ENCODE data around the gene GATAD2A.
"Not testable (repeated sequence)": the region's sequence is repeated elsewhere in the genome, so short reads cannot be mapped to it uniquely, and the experiment has no call there.

Gene GATAD2A

DNA sequence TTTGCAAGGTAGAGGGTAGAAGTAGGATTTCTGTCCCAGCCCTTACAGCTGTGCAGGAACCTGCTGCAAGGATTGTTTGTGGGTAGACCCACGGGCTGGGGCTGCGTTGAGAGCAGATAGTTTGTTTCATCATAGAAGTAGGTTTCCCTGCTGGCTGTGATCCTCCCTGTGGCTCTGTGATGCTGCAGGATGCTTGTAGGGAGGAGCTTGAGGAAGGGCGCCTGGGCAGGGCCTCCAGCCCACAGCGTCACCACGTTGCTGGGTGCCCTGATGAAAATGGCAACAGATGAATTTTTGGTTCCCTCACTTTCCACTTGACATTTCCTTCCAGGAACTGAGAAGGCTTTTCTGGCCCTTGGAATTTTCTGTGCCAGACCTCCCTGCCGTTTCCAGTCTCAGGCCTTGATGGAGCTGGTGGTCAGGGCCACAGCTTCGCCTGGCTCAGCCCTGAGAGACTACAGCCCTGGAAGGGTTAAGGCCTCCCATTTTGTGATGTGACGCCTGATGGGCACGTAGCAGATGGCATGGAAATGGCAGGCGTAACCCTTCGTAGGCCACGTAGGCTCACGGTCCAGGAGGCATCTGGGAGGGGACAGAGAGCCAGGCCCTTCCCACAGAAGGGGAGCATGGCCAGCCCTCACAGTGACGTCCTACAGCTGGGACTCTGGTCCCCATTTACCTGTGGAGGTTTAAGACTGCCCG lies 42.2 kb downstream of the GATAD2A start:
- peak; percentile 24 for DNase-seq

DNA sequence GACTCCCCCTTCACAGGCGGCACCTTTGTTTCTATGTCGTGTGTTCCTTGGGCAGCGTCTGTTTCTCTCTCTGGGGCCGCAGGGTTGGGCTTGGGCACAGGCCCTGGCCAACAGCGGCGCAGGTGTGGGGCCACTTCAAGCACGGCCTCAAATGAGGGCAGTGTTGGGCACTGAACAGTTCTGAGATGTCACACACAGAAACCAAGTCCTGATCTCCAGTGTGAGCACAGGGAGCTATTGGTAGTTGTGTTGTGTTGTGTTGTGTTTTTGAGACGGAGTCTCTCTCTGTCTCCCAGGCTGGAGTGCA lies 42.7 kb downstream of the GATAD2A start:
- DNase-seq = no peak

DNA sequence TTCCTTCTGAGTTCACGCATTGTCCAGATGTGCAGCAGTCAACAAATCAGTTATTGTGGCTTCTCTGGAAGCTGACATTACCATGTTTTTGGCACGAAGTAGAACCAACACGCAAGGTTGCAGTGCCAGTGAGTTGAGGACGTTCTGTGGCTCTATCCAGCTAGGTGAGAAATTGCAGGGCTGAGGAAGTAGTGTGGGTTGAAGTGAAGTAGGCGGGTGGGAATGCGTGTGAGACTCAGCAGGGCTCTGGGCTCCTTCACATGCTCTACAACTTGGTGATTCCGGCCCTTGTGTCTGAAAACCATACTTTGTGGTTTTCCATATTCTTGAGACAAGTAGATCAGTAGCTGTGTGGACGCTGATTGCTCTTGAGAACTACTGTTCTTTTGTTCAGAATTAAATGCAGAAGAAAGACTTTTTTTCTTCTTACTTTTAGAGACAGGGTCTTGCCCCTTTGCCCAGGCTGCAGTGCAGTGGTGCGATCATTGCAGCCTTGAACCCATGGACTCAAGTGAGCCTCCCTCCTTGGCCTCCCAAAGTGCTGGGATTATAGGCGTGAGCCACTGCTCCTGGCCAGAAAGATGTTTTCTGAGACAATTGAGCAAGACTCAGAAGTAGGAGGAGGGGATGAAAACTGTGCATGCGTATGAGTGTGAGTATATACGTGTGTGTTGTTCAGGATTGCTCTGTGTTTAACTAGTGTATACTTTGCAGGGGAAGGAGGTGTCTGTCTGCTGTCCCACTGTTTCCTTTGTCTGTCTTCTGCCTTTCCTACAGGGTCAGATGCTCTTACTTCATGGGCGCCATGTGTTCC lies 46.2 kb downstream of the GATAD2A start:
- peak; percentile 51 for DNase-seq

DNA sequence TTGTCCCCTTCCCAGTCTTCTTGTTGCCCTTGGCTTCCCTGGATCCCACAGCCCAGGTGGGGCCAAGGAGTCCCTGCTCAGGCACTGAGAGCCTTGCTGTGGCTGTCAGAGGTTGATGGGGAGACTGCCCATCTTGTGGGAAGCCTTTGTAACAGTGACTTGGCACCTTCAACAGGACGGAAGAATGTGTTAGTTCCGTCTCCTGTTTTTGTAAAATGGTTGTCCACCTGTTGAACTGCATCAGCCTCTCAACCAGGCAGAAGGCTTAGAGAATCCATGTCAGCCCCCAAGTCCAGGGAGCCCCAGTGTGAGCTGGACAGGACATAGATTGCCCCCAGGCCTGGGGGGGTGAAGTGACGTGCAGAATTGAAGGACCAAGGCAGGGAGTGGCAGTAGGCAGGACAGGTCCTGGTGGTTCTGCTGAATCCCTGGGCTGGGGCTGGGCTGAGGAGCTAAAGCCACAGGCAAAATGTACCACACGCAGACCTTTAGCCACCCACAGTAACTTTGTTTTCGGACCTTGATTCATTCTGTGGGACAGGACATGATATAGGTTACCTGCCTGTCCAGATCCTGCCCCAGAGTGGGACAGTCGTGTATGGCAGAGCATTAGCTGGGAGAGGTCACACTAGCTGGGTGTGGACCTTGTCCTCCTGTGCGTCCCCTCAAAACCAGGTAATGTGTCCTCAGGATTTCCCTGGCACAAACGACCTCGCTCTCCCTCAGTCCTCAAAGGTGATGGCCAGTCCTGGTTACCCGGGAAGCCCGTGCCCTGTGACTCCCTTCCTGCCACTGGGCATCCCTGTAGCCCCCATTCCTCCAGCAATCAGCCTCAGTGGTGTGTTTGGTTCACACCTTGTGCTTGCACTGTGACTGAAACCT lies 47.0 kb downstream of the GATAD2A start:
- DNase-seq = no peak

DNA sequence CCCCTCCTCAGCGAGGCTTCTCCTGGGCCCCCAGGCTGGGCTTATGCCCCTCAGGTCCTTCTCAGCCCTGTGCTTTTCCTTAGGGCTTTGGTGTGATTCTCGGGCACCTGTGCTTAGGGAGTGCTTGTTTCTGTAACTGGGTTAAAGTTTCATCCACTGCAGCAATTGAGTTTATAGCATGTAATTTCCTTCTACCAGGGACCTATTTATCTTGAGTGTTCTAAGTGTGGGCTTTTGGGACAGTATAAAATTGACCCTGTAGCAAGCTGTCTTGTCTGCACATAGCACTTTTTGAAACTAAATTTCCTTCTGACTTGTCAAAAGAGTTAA lies 47.6 kb downstream of the GATAD2A start:
- no peak for DNase-seq

DNA sequence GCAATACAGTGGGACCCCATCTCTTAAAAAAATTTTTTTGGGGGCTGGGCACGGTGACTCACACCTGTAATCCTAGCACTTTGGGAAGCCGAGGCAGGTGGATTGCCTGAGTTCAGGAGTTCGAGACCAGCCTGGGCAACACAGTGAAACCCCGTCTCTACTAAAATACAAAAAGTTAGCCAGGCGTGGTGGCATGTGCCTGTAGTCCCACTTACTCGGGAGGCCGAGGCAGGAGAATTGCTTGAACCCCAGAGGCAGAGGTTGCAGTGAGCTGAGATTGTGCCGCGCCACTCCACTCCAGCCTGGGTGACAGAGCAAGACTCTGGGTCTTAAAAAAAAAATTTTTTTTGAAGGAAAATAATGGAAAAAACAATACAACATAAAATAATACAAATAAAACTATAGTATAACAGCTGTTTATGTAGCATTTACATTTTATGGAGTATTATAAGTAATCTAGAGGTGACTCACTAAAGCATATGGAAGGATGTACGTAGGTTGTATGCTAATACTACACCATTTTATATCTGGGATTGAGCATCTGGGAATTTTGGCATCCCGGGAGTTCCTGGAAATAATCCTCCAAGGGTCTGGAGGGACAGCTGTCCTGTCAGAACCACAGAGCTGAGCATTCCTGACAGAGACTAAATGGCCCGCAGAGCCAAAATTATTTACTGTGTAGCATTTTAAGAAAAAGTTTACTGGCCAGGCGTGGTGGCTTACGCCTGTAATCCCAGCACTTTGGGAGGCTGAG lies 49.9 kb downstream of the GATAD2A start:
- not testable (repeated sequence) for DNase-seq

DNA sequence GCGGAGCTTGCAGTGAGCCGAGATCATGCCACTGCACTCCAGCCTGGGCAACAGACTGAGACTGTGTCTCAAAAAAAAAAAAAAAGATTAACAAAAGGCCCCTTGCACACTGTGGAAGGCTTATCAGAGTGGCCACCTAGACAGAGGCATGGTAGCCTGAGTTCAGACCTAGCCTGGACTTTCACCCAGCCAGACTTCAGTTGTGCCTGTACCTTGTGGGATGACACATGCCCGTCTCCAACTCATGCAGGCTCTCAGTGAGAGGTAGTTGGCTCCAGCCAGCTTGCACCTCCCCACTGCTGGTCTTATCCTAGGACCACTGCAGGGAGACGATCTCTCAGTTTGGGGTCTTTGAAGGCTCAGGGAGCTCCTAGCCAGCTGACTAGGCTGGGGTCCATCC lies 52.2 kb downstream of the GATAD2A start:
- no peak for DNase-seq

DNA sequence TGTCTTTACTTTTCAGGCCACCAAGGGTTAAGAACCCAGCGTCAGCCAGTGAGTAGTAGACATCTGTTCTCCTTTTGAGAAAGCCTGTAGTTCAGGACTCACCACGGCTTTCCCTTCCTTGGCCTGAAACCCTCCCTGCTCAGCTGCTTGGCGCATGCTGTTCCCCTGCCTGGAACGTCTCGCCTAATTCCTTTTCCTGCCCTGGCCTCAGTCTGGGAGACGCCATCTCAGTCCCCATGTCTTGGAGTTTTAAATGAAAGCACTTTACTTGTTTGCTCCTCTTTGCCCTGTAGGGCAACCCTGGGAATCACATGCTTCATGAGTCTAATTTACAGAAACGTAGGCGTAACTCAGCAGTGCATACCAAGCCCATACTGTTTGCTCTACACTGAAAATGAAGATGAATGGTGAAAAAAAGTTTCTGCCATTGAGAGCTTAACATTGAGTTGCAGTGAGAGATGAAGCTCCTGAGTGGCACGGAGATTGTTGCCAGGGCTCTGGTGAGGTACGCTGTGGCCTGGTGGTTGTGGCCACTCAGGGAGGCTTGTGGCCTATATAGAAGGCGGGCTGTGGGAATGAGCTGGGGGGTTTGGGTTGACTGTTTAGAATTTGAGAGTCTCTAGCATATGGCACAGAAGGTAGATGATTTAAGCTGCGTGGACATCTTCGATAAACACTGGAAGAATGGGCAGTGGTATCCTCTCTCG lies 52.8 kb downstream of the GATAD2A start:
- no peak for DNase-seq

DNA sequence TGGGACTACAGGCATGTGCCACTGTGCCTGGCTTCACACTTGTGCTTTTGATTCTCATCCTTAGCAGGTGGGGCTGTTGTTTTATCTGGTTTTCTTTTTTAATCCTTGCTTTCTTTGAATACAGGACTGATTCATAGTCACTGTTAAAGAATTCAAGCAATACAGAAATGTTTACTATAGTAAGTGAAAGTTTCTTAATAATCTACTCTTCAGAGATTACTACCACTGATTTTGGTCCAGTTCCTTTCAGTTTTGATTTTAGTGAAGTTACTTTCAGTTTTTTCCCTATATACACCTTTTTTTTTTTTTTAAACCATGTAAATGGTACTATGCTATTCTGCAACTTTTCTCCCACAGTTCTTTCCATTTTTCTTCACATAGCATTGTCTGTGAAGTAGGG lies 53.6 kb downstream of the GATAD2A start:
- no peak for DNase-seq

DNA sequence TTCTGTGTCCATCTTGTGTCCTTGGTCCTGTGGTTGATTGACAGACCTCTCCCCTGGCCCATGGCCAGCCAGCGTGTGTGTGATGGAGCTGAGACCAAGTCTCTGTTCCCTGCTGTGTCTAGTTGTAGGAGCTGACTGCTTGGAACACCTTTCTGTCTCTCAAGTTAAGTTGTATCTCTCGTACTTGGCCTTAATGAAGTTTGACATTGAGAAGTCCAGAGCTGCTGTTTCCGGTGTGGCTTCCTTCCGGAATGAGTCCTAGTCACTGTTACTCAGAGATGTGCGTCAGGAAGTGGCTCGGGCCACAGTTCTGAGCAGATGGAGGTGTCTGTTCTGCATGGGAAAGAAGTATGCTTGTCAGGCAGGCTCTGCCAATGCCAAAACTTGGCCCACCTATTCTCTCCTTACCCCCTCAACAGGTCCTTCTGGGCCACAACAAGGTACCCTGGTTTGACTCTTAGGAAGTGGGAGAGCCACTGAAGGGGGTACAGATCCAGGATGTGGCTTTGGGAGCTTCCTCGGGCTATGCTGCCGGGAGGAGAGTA lies 54.3 kb downstream of the GATAD2A start:
- DNase-seq = peak; percentile 66

DNA sequence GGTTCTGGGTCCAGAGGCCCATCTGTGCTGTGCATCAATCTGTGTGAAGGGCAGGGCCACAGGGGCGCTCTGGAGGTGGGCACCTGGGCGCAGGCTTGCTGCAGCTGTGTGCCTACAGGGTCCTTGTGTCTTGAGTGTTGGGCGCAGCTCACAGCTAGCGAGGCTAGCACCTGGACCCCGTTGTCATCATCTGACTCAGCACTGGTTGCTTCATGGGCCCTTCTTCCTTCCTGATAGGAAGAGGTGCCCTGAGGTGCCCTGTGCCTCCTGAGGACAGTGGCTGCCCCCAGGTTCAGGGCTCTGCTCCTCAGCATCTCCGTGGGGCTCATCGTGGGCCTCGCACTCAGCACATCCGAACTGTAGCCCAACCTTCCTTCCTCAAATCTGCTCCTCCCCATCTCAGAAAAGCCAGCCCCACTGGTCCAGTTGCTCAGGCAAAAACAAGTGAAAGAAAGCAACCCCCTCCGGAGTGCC lies 54.8 kb downstream of the GATAD2A start:
- peak; percentile 25 for DNase-seq

DNA sequence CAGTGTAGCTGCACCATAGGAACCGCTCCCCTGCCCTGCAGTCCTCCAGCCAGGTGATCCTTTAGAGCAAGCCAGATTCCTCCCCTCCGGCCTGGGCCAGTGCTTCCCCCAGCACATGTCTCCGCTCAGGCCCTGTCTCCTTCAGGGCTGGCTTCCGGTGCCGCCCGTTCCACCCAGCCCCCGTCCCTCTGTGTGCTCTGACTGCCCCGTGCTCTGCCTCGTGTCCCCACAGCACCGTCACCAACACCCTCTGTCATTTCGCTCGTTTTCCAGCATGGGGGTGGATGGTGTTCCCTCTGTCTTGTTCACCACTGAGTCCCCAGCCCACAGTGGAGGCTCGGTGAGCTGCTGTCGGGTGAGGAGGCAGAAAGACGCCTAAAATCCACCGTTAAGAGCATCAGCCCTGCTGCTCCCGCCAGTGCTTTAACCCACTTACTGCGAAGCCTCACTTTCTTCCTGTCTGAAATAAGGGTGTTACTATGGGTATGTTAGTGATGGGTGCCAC lies 55.3 kb downstream of the GATAD2A start:
- DNase-seq = peak; percentile 63

DNA sequence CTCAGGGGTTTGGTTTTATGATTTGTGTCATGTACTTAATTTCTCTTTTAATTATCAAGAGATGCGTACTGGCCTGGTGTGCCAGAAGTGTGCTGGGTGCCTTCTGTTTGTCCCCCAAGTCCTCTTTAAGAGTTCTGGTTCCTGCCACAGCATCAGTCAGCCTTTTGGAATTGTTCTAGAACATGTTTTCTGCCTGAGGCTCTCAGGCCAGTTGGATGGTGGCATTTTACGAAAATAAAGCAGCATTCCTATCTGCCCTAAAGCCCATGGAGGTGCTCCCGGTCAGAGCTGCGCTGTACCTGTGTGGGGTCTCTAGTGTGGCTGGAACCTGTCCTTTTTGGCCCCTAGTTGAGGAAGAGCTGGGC lies 55.8 kb downstream of the GATAD2A start:
- DNase-seq = no peak

DNA sequence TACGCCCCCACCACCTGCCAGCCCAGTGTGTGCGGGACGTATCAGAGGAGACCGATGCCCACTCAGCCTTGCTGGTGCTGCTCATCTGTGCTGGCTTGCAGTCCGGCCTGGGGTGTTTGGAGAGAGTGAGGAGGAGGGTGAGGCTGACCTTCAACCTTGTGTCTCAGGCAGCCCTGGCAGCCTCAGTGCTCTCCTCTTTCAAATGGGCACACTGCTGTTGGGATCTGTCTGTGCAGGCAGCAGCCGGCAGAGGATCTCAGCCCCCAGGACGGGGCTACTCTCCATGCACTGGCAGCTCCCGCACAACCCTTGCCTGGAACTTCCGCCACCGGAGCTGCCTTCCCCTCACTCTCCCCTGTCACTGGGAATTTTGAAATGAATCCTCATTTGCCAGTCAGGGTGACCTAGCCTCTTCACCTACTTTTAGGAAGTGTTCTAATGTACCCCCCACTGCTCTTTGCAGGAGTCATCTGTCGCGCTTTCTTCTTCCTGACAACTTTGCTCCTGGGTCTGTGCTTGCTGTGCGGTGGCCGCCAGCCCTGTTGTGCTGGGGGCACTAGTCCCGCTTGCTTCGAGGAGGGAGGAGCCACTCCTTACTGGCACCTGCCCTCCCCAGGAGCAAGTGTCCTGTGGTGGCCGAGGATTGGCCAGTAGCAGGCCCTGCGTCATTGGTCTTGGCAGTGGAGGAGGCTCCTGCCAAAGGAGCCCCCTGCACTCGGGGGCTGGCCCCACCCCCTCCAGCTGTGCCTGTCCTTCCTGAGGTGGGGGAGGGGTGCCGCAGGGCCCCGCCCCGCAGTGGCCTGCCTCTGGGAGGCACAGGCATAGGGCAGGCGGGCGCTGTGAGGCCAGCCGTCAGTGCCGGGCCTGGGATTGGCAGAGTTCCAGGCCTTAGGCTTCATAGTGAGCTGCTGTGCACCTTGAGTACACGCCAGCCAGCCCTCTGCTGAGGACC lies 56.5 kb downstream of the GATAD2A start:
- DNase-seq = no peak

DNA sequence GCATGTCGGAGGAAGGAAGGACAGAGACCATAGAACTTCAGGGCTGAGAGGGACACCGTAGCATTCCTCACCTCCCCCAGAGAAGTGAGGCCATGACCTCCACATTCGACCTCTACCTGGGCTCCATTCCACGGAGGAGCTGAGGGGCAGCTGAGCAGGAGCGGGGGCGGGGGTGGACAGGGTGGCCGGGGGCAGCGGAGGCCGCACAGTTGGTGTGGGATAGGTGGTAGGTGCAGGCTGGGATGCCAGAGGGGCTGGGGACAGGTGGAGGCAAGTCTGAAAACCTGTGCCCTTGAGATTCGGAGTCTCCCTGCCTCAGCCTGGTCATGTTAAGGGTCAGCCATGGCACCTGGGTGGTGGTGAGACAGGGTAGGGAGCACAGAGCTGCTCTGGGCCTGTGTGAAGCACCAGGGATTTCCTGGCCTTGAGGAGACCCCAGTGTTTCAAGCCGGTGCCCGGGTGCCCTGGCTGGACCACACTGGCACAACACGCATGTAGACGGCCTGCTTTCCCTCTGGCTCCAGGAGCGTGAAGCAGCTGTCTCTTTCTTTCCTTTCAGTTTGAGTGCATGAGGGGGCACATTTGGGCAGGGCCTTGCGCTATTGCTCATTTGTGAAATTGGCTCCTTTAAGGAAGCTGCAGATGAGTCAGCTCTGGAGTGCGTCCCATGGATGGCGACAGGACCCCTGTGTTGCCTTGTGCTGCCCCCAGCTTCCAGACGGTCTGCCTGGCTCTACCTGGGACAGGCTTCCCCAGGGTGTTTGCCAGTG lies 58.1 kb downstream of the GATAD2A start:
- no peak for DNase-seq

DNA sequence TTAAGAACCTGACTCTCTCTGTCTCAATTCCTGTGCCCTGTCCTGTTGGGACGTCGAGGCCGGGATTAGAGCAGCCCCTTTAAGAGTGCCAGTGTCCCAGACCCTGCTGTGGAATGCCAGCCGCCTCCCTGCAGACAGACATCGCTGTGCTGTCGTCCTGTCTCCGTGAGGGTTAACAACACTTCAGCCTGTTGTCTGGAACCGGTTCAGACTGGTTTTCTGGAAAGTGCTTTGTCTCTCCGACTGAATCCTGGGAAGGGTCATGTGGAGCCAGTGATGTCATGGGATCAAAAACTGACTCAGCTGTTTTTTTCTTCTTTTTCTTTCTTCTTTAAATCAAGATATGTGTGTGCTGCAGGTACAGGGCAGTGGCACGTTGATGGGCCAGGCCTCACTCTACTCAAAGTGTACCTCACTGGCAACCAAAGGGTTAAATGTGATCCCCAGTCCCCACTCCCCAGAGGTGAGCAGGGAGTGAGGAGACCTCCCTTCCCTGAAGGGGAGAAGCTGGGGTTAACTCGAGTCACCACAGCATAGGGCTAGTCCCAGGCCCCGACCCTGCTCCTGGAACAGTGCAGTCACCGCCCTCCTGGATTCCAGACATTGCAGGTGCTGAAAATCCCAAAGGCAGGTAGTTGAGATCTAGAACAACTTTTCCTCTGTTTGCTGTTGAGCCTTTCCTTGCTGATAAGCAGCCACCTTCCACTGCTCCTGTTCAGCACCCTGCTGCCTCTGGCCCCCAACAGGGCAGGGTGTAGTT lies 59.0 kb downstream of the GATAD2A start:
- DNase-seq = no peak

DNA sequence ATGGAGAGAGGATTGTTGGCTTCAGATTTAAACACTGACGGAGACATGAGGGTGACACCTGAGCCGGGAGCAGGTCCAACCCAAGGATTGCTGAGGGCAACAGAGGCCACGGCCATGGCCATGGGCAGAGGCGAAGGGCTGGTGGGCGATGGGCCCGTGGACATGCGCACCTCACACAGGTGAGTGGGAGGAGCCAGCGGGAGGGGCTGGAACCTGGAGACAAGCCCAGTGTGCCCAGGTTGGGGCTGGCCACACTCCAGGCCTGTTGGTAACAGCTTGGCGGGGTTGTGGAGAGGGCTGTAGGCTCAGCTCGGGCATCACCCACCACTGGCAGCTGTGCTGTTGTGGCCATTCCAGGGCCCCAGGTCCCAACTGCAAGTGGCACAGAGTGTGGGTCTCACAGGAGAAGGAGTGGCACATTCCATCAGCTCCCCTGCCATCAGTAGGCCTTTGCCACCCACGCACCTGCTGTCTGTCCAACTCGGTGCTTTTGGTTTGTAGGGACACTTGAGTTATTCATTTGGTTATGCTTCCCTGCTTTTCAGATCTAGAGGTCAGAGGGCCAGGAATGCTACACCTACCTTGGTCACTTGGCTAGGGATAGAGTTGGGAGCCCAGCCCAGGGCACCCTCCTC lies 60.1 kb downstream of the GATAD2A start:
- DNase-seq = no peak

DNA sequence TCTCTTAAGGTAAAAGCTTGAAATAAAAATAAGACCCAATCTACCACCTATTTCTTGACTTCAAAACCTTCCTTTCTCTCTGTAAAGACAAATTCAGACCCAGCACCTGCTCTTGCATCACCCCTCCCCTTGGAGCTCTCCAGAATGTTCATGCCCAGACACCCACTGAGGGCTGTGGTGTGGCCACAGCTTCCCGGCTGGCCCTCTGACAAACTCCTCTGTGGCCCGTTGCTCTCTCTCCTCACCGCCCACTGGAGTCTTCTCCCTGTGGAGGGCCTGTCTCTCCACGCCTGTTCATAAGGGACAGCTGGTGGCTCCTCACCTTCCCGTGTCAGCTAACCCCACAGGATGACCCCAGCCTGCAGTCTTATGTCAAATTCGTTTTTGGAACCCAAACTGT lies 60.7 kb downstream of the GATAD2A start:
- DNase-seq = no peak

All from activated naive CD4-positive, alpha-beta T cell treated with Interleukin-2 at 50 U/mL for 16 hours (primary cell).